Activated naive CD4-positive, alpha-beta T cell treated with anti-CD3 and anti-CD28 coated beads, Interleukin-2, amount 50 U/mL, for 72 hours (primary cell): ENCODE measurements around the gene ATAD3B. TPM values are rescaled to one million over a fixed set of nuclear protein-coding genes. Genes with fewer than 3 reads are reported as not detected.
A peak's percentile ranks its signal among the peaks of the same experiment; 100 is the strongest.

Source experiments
- ATAC-seq, 2 donors: fragments of 150-1000 bp; cut with Tn5 transposase; 2 replicates each; pipeline ENCODE4 v1.10.0; 2021; ENCODE audit warnings: mild to moderate bottlenecking in 2 of 2, moderate library complexity in 2 of 2
- DNase-seq, 2 donors: peaks; one replicate each; pipeline ENCODE4 v3.0.0; 2021 to 2022; ENCODE audit warnings: low spot score in 2 of 2
- H3K27ac Mint-ChIP-seq, 2 donors: one replicate each; pipeline ENCODE4 v1.8.0; 2022; ENCODE audit warnings: mild to moderate bottlenecking in 2 of 2, mixed read lengths in 2 of 2
- H3K36me3 Mint-ChIP-seq, 2 donors: one replicate each; pipeline ENCODE4 v1.8.0; 2022; ENCODE audit warnings: mixed read lengths in 2 of 2
- H3K9me3 Mint-ChIP-seq, 2 donors: one replicate each; pipeline ENCODE4 v1.8.0; 2022; ENCODE audit warnings: mixed read lengths in 2 of 2
- total RNA-seq, 2 donors: library from RNA; stranded (reverse); gene quantifications; one replicate each; pipeline ENCODE4 v1.2.3, GENCODE V29; 2022

Gene ATAD3B
- total RNA-seq, 2 donors from 2014 or later = 30.1 to 33.1 TPM

- no peak overlapping the region for H3K27ac Mint-ChIP-seq
- no peaks in the 10 kb centered on the region for H3K36me3 Mint-ChIP-seq
- DNase-seq = no peak
- H3K9me3 Mint-ChIP-seq = no peaks in the 10 kb centered on the region
- ATAC-seq = no peak
Observed at GRCh38 chr1:1539310-1540089, 67.9 kb downstream of the ATAD3B start.

- Mint-ChIP-seq H3K27ac (no peak within 1 kb of the TSS), H3K9me3 (no peaks in the 10 kb centered on the region), H3K36me3 (no peaks in the 10 kb centered on the region)
- ATAC-seq = peak in 1 of 2 donors; percentile 44
- peak in 1 of 2 donors; percentile 45 for DNase-seq
Observed at GRCh38 chr1:1540090-1540817, 68.7 kb downstream of the ATAD3B start, which contains the start of gene TMEM240. TSS of gene TMEM240 (minus strand) at chr1:1540624. CDS start at chr1:1540346, 278 bp downstream.

GRCh38 chr1:1540818-1541628, 69.5 kb downstream of the ATAD3B start:
- Mint-ChIP-seq H3K36me3 (no peaks in the 10 kb centered on the region), H3K27ac (no peak overlapping the region), H3K9me3 (no peaks in the 10 kb centered on the region)
- DNase-seq (no peak), ATAC-seq (no peak)

GRCh38 chr1:1541956-1542765, 70.6 kb downstream of the ATAD3B start:
- no peaks in the 10 kb centered on the region for H3K36me3 Mint-ChIP-seq
- peak overlapping the region in 1 of 2 donors; percentile 19 for H3K27ac Mint-ChIP-seq
- ATAC-seq (no peak), DNase-seq (no peak)
- H3K9me3 Mint-ChIP-seq = no peaks in the 10 kb centered on the region

GRCh38 chr1:1542766-1543705, 71.5 kb downstream of the ATAD3B start:
- no peak for ATAC-seq

GRCh38 chr1:1543706-1544099, 72.1 kb downstream of the ATAD3B start:
- H3K27ac Mint-ChIP-seq = no peak overlapping the region
- DNase-seq (no peak), ATAC-seq (no peak)
- no peaks in the 10 kb centered on the region for H3K9me3 Mint-ChIP-seq
- no peaks in the 10 kb centered on the region for H3K36me3 Mint-ChIP-seq

More at GRCh38 chr1:1542766-1543705, 71.5 kb downstream of the ATAD3B start:
- no peak for DNase-seq
- Mint-ChIP-seq H3K27ac (no peak overlapping the region), H3K36me3 (no peaks in the 10 kb centered on the region), H3K9me3 (no peaks in the 10 kb centered on the region)

- H3K9me3 Mint-ChIP-seq = no peaks in the 10 kb centered on the region
- H3K36me3 Mint-ChIP-seq = no peaks in the 10 kb centered on the region
- DNase-seq (no peak), ATAC-seq (no peak)
- peak overlapping the region in 1 of 2 donors; percentile 44 for H3K27ac Mint-ChIP-seq
Observed at GRCh38 chr1:1544544-1544943, 73.0 kb downstream of the ATAD3B start.

Other genes with a start within 250 kb of the ATAD3B start
- gene SDF4, start 239.8 kb upstream of the ATAD3B start, total RNA-seq = 100 to 1,000 TPM in 1 of 2 donors, 10 to 100 TPM in 1; 68.4 to 144 TPM
- 10 to 100 TPM in 1 of 2 donors, 1 to 10 TPM in 1; 9.0 to 12.5 TPM for gene B3GALT6, start 239.5 kb upstream of the ATAD3B start, total RNA-seq
- 10 to 100 TPM in 1 of 2 donors, 1 to 10 TPM in 1; 4.0 to 17.7 TPM for gene C1QTNF12, start 225.0 kb upstream of the ATAD3B start, total RNA-seq
- 10 to 100 TPM; 59.4 to 80.5 TPM for gene UBE2J2, start 197.9 kb upstream of the ATAD3B start, total RNA-seq
- gene SCNN1D, start 191.3 kb upstream of the ATAD3B start, total RNA-seq = 10 to 100 TPM in 1 of 2 donors, 1 to 10 TPM in 1; 3.2 to 11.7 TPM
- 10 to 100 TPM; 38.3 to 52.4 TPM for gene ACAP3, start 163.8 kb upstream of the ATAD3B start, total RNA-seq
- 10 to 100 TPM; 15.1 to 39.5 TPM for gene PUSL1, start 163.2 kb upstream of the ATAD3B start, total RNA-seq
- 100 to 1,000 TPM; 119 to 142 TPM for gene INTS11, start 147.1 kb upstream of the ATAD3B start, total RNA-seq
- 10 to 100 TPM in 1 of 2 donors, 1 to 10 TPM in 1; 9.8 to 12.2 TPM for gene CPTP, start 147.0 kb upstream of the ATAD3B start, total RNA-seq
- under 1 TPM; 0.32 to 0.43 TPM for gene TAS1R3, start 140.5 kb upstream of the ATAD3B start, total RNA-seq
- 10 to 100 TPM; 41.9 to 44.8 TPM for gene DVL1, start 122.3 kb upstream of the ATAD3B start, total RNA-seq
- gene MXRA8, start 113.2 kb upstream of the ATAD3B start, total RNA-seq = under 1 TPM in 1 of 2 donors, not detected in 1; 0.66 TPM
- 100 to 1,000 TPM; 115 to 122 TPM for gene AURKAIP1, start 96.6 kb upstream of the ATAD3B start, total RNA-seq
- gene CCNL2, start 72.4 kb upstream of the ATAD3B start, total RNA-seq = 100 to 1,000 TPM; 108 to 174 TPM
- 100 to 1,000 TPM in 1 of 2 donors, 10 to 100 TPM in 1; 82.9 to 115 TPM for gene MRPL20, start 64.5 kb upstream of the ATAD3B start, total RNA-seq
- gene ANKRD65, start 50.5 kb upstream of the ATAD3B start, total RNA-seq = under 1 TPM in 1 of 2 donors, not detected in 1; 0.29 TPM
- 1 to 10 TPM in 1 of 2 donors, under 1 TPM in 1; 0.59 to 6.9 TPM for gene VWA1, start 36.1 kb upstream of the ATAD3B start, total RNA-seq
- gene ATAD3C, start 22.1 kb upstream of the ATAD3B start, total RNA-seq = 1 to 10 TPM; 1.1 to 1.9 TPM
- 10 to 100 TPM; 35.7 to 39.7 TPM for gene ATAD3A, start 40.4 kb downstream of the ATAD3B start, total RNA-seq
- under 1 TPM; 0.41 to 0.58 TPM for gene TMEM240, start 68.9 kb downstream of the ATAD3B start, total RNA-seq
- gene SSU72, start 103.1 kb downstream of the ATAD3B start, total RNA-seq = 100 to 1,000 TPM in 1 of 2 donors, 10 to 100 TPM in 1; 82.9 to 121 TPM
- gene FNDC10, start 128.4 kb downstream of the ATAD3B start, total RNA-seq = 1 to 10 TPM in 1 of 2 donors, under 1 TPM in 1; 0.18 to 2.9 TPM
- gene MIB2, start 143.7 kb downstream of the ATAD3B start, total RNA-seq = 10 to 100 TPM; 36.7 to 49.8 TPM
- gene MMP23B, start 160.4 kb downstream of the ATAD3B start, total RNA-seq = 1 to 10 TPM; 1.6 to 2.7 TPM
- gene CDK11B, start 187.2 kb downstream of the ATAD3B start, total RNA-seq = 10 to 100 TPM; 32.7 to 41.0 TPM
- 10 to 100 TPM; 19.0 to 48.5 TPM for gene SLC35E2B, start 221.0 kb downstream of the ATAD3B start, total RNA-seq